Head of caudate nucleus (tissue), 42 donors: ENCODE data around the gene CRLF2.
A peak's percentile ranks its signal among the peaks of the same experiment; 100 is the strongest.
"Not testable (repeated sequence)": the region's sequence is repeated elsewhere in the genome, so short reads cannot be mapped to it uniquely, and the experiment has no call there.

Experiments
- DNase-seq, 42 donors: peaks; one replicate each; pipeline versions ENCODE4 v3.0.0 to v3.0.0-alpha.2; 2020 to 2021; ENCODE audit warnings: mixed read lengths in 7 of 42
- intact Hi-C: fragments of 100-400 bp; cut with DNase I; formaldehyde crosslinking; loops from one replicate; pipeline ENCODE4 v1.15.0; 2022

The CRLF2 gene

DNA sequence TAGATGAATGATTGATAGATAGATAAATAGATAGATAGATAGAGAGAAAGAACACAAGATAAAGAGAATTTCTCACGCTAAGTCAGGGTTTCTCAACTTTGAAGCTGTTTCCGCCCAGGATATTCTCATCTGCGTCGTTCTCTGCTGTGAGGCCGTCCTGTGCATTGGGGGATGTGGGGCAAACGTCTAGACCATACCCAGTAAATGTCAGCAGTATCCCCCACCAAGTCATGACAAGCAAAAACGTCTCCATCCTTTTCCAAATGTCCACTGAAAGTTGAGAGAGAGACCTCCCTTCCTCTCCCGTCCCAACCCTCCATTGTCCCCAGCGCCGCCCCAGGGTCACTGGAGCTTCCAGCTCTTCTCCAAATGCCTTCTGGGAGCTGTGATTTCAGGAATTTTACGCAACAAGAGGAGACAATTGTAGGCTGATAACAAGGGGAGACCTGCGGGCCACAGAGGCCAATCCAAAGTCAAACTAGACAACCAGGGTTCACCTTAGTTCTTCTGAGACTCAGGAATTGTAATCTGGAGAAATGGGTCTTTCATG lies 8.9 kb upstream of the CRLF2 start:
- no peak for DNase-seq
- intact Hi-C loops, result no loop called here

GRCh38 chrX:1218286-1218685 lies 5.8 kb upstream of the CRLF2 start:
- DNase-seq, result peak in 1 of 42 donors; percentile 34
- intact Hi-C loops, result no loop called here

DNA sequence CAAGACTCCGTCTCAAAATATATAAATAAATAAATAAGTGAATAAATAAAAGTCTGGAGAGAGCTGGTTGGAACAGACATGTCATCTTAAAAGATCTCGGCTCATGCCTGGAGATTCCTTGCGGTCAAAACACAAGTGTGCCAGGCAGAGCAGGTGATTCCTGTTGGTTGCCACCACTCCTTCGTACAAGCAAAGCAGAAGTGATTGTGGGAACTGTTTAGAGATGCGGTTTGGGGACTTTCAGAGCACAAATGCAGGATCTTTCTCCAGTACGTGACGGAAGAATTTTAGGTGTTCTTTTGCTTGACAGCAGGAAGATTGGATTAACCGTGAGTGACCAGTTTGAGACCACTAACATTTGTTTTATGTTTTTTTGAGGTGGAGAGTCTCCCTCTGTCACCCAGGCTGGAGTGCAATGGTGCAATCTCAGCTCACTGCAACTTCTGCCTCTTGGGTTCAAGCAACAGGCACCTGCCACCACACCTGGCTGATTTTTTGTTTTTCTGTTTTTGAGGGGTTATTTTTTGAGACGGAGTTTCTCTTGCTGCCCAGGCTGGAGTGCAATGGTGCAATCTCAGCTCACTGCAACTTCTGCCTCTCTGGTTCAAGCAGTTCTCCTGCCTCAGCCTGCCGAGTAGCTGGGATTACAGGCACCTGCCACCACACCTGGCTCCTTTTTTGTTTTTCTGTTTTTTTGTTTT lies 2.8 kb upstream of the CRLF2 start:
- intact Hi-C loops, result no loop called here
- peak in 1 of 42 donors; percentile 22 for DNase-seq

DNA sequence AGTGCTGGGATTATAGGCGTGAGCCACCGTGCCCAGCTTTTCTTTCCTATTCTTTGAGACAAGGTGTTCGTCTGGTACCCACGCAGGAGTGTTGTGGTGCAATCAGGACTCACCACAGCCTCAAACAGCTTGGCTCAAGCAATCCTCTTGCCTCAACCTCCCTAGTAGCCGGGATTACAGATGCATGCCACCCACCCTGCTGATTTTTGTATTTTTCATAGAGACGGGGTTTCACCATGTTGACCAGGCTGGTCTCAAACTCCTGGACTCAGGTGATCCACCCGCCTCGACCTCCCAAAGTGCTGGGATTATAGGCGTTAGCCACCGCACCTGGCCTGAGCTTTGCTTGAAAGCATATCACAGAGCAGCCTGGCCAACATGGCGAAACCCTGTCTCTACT lies 1.5 kb upstream of the CRLF2 start:
- intact Hi-C loops, result no loop called here
- DNase-seq, result peak in 1 of 42 donors; percentile 22

DNA sequence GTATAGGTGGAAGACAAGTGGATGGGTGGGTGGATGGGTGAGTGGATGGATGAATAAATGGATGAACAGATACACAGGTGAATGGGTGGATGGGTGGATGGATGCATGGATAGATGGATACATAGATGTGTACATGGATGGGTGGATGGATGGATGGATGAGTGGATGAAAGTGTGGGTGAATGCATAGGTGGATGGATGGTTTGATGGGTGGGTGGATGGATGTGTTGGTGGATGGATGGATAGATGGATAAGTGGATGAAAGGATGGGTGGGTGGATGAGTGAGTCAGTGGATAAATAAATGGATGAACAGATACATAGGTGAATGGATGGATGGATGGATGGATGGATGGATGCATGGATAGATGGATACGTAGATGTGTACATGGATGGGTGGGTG lies 1.6 kb downstream of the CRLF2 start:
- DNase-seq, result peak in 1 of 42 donors; percentile 9
- intact Hi-C loops, result no loop called here

- DNase-seq, result no peak
- intact Hi-C loops, result no loop called here
These were observed 4.9 kb downstream of the CRLF2 start for GRCh38 chrX:1207496-1208025.

DNA sequence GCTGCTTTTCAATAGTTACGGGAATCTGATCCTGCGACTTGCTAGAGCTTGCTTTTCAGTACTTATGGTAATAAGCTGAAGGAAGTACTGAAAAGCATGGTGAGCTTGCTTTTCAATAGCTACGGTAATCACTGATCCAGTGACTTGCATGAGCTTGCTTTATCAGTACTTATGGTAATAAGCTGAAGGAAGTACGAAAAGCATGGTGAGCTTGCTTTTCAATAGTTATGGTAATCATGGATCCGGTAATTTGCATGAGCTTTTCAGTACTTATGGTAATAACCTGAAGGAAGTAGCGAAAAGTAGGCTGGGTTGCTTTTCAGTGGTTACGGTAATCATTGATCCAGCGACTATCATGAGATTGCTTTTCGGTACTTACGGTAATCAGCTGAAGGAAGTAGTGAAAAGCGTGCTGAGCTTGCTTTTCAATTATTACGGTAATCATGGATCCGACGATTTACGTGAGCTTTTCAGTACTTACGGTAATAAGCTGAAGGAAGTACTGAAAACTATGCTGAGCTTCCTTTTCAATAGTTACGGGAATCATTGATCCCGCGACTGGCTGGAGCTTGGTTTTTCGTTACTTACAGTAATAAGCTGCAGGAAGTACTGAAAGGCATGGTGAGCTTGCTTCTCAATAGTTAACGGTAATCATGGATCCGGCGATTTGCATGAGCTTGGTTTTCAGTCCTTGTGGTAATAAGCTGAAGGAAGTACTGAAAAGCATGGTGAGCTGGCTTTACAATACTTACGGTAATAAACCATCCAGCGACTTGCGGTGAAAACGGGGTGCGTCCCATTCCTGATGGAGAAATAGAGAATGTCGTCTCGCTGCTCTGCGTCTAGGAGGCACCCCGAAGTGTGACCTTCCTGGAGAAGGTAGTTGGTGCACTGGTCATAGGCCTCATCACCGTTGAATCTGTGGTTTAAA lies 6.5 kb downstream of the CRLF2 start:
- DNase-seq, result peak in 23 of 42 donors; percentile 7 to 68 (median 28)
- intact Hi-C loops, result no loop called here

- peak in 2 of 42 donors; percentile 13 to 28 for DNase-seq
- intact Hi-C loops, result no loop called here
These were observed 10.2 kb downstream of the CRLF2 start for GRCh38 chrX:1202251-1202650.

- intact Hi-C loops, result no loop called here
- no peak for DNase-seq
These were observed 16.0 kb downstream of the CRLF2 start for GRCh38 chrX:1196436-1196835.

DNA sequence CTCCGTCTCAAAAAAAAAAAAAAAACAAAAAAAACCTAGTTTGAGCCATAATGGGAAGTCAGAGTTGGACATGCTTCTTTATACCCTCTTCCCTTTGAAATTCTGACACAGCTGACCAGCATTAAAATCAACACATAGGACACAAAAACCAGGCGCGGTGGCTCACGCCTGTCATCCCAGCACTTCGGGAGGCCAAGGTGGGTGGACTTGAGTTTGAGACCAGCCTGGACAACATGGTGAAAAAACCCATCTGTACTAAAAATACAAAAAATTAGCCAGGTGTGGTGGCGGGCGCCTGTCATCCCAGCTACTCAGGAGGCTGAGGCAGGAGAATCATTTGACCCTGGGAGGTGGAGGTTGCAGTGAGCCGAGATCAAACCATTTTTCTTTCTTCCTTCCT lies 20.3 kb downstream of the CRLF2 start:
- intact Hi-C loops, DNase-seq: not testable (repeated sequence)

GRCh38 chrX:1190596-1191145 lies 21.8 kb downstream of the CRLF2 start:
- intact Hi-C loops, result no loop called here
- no peak for DNase-seq

DNA sequence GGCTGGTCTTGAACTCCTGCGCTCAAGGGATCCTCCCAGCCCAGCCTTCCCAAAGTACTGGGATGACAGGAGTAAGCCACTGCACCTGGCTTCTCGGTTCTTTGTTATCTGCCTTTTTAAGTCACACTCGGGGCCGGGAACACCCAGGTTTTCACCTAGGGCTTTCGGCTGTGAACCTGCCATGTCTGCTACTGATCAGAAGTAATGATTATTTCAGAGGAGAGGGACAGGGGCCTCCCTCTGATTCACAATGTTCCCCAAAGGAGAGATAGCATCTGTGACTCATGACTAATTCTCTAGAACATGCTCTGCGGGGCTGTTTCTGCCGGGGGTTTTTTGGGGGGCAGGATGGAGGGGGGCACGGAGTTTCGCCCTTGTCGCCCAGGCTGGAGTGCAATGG lies 26.9 kb downstream of the CRLF2 start:
- DNase-seq, result no peak

GRCh38 chrX:1182211-1182610 lies 30.2 kb downstream of the CRLF2 start:
- no peak for DNase-seq
- intact Hi-C loops, result no loop called here

More for the DNA sequence above, 26.9 kb downstream of the CRLF2 start:
- intact Hi-C loops, result no loop called here

- intact Hi-C loops, DNase-seq: not testable (repeated sequence)
These were observed 30.8 kb downstream of the CRLF2 start for GRCh38 chrX:1181661-1182060.

- intact Hi-C loops, result no loop called here
- DNase-seq, result no peak
These were observed 31.3 kb downstream of the CRLF2 start for GRCh38 chrX:1181170-1181569.

- DNase-seq, result no peak
- intact Hi-C loops, result no loop called here
These were observed 33.8 kb downstream of the CRLF2 start for GRCh38 chrX:1178580-1179057.

DNA sequence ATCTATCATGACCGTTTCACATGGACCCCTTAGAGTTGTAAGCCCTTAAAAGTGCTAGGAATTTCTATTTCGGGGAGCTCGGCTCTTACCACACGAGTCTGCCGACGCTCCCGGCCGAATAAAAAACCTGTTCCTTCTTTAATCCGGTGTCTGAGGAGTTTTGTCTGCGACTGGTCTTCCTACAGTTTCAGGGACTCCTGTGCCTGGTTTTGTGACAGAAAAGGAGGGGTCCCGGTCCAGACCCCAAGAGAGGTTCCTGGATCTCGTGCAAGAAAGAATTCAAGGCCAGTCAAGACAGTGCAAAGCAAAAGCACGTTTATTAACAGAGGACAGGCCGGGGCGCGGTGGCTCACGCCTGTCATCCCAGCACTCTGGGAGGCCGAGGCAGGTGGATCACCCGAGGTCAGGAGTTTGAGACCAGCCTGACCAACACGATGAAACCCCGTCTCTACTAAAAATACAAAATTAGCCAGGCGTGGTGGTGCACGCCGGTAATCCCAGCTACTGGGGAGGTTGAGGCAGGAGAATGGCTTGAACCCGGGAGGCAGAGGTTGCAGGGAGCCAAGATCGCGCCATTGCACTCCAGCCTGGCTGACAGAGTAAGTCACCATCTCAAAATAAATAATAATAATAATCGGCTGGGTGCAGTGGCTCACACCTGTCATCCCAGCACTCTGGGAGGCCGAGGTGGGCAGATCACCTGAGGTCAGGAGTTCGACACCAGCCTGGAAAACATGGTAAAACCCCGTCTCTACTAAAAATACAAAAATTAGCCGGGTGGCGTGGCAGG lies 35.7 kb downstream of the CRLF2 start:
- DNase-seq, intact Hi-C loops: not testable (repeated sequence)
